LNCAP (cell line): Measurements from ENCODE around the gene BRD1.

ENCODE experiments used
- TF ChIP-seq, protein P1 (sequence below): fragments of 450-650 bp; IDR thresholded peaks from 2 replicates; pipeline ENCODE4 v1.5.1; 2017; ENCODE audit warnings: mild to moderate bottlenecking

BRD1 gene

DNA sequence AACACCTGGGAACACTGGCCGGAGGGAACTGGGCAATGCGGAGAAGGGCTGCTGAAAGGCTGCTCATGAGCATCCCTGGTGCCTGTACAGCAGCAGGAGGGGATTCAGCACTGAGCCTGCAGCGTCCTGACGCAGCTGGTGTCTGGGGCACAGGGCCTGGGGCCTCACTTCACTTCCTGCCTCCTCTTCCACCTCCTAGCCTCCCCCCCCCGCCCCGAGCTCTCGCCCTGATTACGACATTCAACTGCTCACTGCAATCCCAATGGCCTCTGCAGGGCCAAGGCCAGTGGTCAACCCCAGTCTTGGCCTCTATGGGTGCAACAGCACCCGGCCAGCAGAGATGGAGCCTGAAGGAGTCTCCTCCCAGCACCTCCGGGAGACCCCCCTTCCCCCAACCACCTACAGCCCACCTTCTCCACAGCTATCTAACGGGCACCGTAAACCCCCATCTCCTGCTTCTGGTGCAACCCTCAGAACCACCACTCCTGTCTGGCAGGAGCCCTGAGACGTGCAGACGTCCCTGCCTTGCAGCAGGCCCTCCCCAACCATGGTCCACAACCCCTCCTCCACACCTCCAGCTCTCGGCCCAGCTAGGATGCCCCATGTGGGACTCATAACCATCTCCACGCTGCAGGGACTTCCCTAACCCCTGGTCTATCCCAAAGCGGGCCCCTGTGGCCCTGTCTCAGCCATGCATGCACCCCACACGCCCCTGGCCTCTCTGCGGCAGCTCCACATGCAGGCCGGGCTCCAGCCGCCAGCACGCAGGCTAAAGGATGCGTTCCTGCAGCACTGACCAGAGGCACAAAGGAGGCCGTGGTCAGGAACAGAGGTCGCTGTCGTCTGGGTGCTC is 38.2 kb downstream of the BRD1 start:
- TF ChIP-seq, protein P1, sequence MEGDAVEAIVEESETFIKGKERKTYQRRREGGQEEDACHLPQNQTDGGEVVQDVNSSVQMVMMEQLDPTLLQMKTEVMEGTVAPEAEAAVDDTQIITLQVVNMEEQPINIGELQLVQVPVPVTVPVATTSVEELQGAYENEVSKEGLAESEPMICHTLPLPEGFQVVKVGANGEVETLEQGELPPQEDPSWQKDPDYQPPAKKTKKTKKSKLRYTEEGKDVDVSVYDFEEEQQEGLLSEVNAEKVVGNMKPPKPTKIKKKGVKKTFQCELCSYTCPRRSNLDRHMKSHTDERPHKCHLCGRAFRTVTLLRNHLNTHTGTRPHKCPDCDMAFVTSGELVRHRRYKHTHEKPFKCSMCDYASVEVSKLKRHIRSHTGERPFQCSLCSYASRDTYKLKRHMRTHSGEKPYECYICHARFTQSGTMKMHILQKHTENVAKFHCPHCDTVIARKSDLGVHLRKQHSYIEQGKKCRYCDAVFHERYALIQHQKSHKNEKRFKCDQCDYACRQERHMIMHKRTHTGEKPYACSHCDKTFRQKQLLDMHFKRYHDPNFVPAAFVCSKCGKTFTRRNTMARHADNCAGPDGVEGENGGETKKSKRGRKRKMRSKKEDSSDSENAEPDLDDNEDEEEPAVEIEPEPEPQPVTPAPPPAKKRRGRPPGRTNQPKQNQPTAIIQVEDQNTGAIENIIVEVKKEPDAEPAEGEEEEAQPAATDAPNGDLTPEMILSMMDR: no peak

DNA sequence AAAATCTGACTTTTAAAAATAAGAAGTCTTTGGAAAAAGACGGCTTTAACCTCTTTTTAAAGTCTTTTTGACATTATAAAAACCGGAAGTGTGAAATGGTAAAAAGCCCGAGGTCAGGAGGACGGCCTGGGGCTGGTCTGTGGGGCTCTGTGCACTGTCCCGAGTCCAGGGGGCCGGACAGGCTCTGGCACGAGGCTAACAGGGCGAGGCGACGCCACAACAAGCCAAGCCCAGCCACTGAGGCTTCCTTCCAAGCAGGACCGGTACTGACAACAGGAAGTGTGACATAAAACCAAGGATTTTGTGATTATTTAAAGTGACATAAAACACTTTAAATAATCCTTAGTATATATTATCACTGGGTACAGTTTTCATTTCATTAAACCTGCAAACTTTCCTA is 39.2 kb downstream of the BRD1 start:
- TF ChIP-seq, protein P1: no peak

DNA sequence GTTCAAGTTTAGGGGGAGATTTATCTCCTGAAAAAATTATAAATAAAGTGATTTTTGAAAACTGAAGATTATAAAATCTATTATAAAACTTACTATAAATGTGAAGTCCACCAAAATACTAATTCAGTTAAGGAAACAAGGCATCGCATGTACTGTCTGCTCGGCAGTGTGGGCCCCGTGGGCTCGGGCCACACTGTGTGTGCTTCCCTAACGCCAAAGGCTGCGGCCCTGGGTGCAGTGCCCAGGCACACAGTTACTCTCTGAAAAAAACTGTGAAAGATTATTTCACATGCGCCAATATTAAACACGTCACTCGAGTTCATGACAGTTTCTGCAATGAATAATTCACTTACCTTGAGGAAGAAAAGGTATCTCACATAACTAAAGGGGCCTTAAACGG is 39.8 kb downstream of the BRD1 start:
- TF ChIP-seq, protein P1: no peak

DNA sequence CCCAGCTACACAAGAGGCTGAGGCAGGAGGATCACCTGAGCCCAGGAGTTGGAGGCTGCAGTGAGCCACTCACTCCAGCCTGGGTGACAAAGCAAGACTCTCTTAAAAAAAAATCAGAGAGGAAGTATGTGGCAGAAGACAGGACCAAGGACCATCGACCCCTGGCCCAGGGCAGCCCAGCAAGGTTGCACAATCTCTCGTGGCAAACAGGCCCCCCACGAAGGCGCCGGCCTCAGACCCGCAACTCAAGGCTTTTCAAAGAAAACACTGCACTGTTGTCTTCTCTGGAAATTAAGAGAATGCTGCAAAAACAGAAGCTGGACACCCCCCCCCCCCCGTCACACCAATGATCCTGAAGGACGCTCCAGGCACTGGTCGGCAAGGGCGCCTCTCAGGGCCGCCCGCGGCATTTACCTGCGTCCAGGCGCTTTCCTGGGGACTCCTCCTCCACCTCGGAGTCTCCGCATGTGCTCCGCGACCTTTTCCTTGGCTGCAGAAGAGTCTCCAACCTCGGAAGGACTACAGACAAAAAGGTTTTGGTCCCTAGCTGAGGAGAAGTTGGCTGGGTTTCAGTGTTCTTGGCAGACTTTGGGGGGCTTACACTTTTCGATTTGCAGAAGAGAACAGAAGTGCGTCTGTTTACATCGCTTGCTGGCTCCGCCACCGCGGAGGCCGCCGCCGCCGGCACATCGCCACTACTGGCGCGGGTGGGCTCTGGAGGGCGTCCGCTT is 40.5 kb downstream of the BRD1 start:
- TF ChIP-seq, protein P1: no peak

DNA sequence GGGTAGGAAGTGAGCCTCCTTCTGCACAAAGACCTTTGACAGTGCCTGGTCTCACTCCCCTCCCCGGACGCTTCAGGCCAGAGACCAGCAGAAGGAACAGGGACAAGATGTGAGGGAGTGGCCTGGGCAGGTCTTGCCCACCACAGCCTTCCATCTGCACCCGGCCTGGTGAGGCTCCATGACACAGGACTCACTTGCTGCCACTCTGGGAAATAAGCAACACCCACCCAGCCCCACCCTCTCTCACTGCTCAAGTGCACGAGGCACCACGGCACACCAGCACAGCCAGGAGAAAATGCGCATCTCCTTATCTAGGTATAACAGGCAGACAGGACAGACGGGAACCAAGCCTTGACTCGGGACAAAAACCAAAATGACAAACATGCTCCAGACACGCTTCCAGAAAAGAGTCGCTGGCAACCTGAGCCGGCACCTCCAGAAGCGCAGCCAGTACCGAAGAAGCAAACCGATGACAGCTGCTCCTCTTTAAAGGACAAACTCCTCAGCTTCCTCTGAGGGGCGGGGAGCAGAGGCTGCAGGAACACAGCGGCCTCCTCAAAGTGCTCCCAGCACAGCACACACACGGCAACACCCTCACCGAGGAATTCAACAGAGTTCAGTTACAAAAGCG is 41.7 kb downstream of the BRD1 start:
- TF ChIP-seq, protein P1: no peak

DNA sequence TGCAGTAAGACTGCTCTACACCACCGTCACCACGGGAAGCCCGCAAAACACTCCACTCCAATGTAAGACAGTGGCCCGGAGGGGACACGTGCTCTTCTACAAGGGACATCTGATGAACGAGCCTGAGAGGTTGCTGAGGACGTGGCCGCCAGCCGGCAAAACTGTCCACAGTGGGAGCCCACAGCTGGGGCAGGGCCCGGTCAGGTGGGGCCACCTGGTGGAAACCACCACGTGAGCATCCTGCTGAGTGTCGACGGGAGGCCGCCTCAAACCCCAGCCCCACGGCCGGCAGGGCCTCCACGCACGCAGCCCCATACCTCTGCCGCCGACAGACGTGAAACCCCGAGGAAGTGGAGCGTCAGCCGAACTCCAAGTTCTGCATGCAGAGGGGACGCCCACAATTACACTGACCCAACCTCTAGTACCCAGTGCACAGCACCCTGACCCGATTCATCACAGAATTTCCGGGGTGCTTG is 42.6 kb downstream of the BRD1 start:
- TF ChIP-seq, protein P1: no peak

DNA sequence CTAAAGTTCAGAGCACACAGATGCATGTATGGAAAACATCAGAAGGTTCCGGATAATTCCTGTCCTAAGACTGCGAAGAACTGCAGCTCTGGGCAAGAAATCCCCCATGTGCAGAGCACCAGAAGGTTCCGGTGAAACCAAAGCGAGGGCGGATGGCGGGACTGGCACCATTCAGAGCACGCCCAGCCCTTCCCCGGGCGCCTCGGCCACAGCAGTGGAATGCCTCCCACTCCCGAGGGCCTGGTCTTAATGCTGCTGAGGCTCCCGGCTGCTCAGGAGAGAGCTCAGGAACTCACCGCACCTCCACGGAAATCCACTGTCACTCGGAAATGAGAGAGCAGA is 43.1 kb downstream of the BRD1 start:
- TF ChIP-seq, protein P1: no peak
